Upper lobe of left lung (tissue), 6 donors: ENCODE measurements around the gene NUBP1. TPM values are rescaled to one million over a fixed set of nuclear protein-coding genes. Genes with fewer than 3 reads are reported as not detected.

Source experiments
- ATAC-seq, 2 donors: fragments of 200-7000 bp; cut with Tn5 transposase; one replicate each; pipeline ENCODE4 v1.9.1; 2022; ENCODE audit warnings: mild to moderate bottlenecking in 2 of 2, moderate library complexity in 2 of 2; ENCODE audit not compliant: low FRiP score in 2 of 2
- DNase-seq, 2 donors: peaks; one replicate each; pipeline ENCODE4 v3.0.0-alpha.2; 2019 to 2020
- H3K27ac ChIP-seq, 4 donors: fragments of 200-600 bp; sonication (generic); one replicate each; pipeline ENCODE4 v1.5.1; 2016 to 2019
- H3K27me3 ChIP-seq, 4 donors: fragments of 200-600 bp; sonication (generic); one replicate each; pipeline ENCODE4 v1.5.1; 2017 to 2019
- H3K36me3 ChIP-seq, 4 donors: fragments of 200-600 bp; sonication (generic); one replicate each; pipeline ENCODE4 v1.5.1; 2016 to 2019
- H3K4me1 ChIP-seq, 4 donors: fragments of 200-600 bp; sonication (generic); one replicate each; pipeline ENCODE4 v1.5.1; 2018 to 2019
- H3K4me3 ChIP-seq, 4 donors: fragments of 200-600 bp; sonication (generic); one replicate each; pipeline ENCODE4 v1.5.1; 2017 to 2019; ENCODE audit warnings: mild to moderate bottlenecking in 2 of 4, moderate library complexity in 1 of 4
- H3K9me3 ChIP-seq, 4 donors: fragments of 200-600 bp; sonication (generic); one replicate each; pipeline ENCODE4 v1.5.1; 2018 to 2019
- EP300 ChIP-seq, 4 donors: sonication (generic); formaldehyde crosslinking; IDR thresholded peaks; one replicate each; pipeline ENCODE4 v1.5.1; 2017; ENCODE audit warnings: antibody characterized with exemption in 4 of 4, control low read depth in 2 of 4
- POLR2A ChIP-seq, 4 donors: fragments of 450-650 bp; IDR thresholded peaks; one replicate each; pipeline ENCODE4 v1.5.1; 2016 to 2017; ENCODE audit warnings: antibody characterized with exemption in 4 of 4, mild to moderate bottlenecking in 2 of 4
- POLR2AphosphoS5 ChIP-seq, 2 donors: sonication (generic); formaldehyde crosslinking; IDR thresholded peaks; one replicate each; pipeline ENCODE4 v1.5.1; 2017; ENCODE audit warnings: antibody characterized with exemption in 2 of 2
- WGBS, 2 donors: methylation state at CpG; one replicate each; pipeline ENCODE4 v1.1.5; 2017 to 2018; 5-methylcytosine and 5-hydroxymethylcytosine counted together
- small RNA-seq, 4 donors: library from RNA; depleted of rRNA; stranded (forward); fragments of <200 nt; gene quantifications; one replicate each; pipeline ENCODE3, GENCODE V24; 2016
- total RNA-seq, 6 donors: library from RNA; depleted of rRNA in 4 of 6; stranded (reverse); fragments of >200 nt in 4 of 6; gene quantifications; one replicate each; pipeline versions ENCODE4 v1.1.0 to v1.2.1, GENCODE V29; 2016 to 2021
- TF ChIP-seq, protein P1 (sequence below), 6 experiments: fragments of 450-650 bp in 4 of 6; fragments of 200-600 bp in 2 of 6; sonication (generic) in 2 of 6; IDR thresholded peaks; one replicate each; pipeline ENCODE4 v1.5.1; 2016 to 2019; ENCODE audit warnings: antibody characterized with exemption in 6 of 6
- donor health status: DM: no; HTN: no; CAD: no; lungs with moderate emphysema.
- donor health status: DM: no; HTN: yes; CAD: no; lungs with severe emphysema.

The NUBP1 gene
- total RNA-seq, 6 donors from 2014 or later: 16.8 to 40.3 (median 34.6) TPM

GRCh38 chr16:10813099-10813455 lies 69.4 kb downstream of the NUBP1 start:
- TF ChIP-seq EP300 (IDR thresholded peaks at IDR 0.05): no peak
- Histone ChIP-seq H3K4me1 (peaks cover 0 to 9% (median 2%) of the 10 kb centered on the region in 4 donors), H3K36me3 (no peaks in the 10 kb centered on the region), H3K4me3 (no peak overlapping the region), H3K27me3 (no peaks in the 10 kb centered on the region), H3K9me3 (no peaks in the 10 kb centered on the region), H3K27ac (no peak overlapping the region)
- DNase-seq: no peak
- ATAC-seq: no peak
- 76 to 83% methylated on average over 4 of the region's 4 CpGs for WGBS, 2 donors

GRCh38 chr16:10817514-10817913 lies 73.9 kb downstream of the NUBP1 start:
- Histone ChIP-seq H3K4me3 (no peak overlapping the region), H3K36me3 (no peaks in the 10 kb centered on the region), H3K9me3 (no peaks in the 10 kb centered on the region), H3K27me3 (no peaks in the 10 kb centered on the region), H3K4me1 (peaks cover 0 to 4% (median under 1%) of the 10 kb centered on the region in 4 donors), H3K27ac (no peak overlapping the region)
- 100% methylated on average over 1 of the region's 1 CpG for WGBS, 2 donors
- ATAC-seq (no peak), DNase-seq (no peak)
- no peak for TF ChIP-seq EP300 (IDR thresholded peaks at IDR 0.05)
- TF ChIP-seq POLR2A (IDR thresholded peaks at IDR 0.05): no peak
- no peak for TF ChIP-seq POLR2AphosphoS5 (IDR thresholded peaks at IDR 0.05)
- TF ChIP-seq, protein P1, sequence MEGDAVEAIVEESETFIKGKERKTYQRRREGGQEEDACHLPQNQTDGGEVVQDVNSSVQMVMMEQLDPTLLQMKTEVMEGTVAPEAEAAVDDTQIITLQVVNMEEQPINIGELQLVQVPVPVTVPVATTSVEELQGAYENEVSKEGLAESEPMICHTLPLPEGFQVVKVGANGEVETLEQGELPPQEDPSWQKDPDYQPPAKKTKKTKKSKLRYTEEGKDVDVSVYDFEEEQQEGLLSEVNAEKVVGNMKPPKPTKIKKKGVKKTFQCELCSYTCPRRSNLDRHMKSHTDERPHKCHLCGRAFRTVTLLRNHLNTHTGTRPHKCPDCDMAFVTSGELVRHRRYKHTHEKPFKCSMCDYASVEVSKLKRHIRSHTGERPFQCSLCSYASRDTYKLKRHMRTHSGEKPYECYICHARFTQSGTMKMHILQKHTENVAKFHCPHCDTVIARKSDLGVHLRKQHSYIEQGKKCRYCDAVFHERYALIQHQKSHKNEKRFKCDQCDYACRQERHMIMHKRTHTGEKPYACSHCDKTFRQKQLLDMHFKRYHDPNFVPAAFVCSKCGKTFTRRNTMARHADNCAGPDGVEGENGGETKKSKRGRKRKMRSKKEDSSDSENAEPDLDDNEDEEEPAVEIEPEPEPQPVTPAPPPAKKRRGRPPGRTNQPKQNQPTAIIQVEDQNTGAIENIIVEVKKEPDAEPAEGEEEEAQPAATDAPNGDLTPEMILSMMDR (IDR thresholded peaks at IDR 0.05): no peak

- DNase-seq (peak in 1 of 2 donors; percentile 84), ATAC-seq (no peak)
- no peaks in the 10 kb centered on the region for H3K36me3 ChIP-seq
- TF ChIP-seq, protein P1 (IDR thresholded peaks at IDR 0.05): no peak
- no peak for TF ChIP-seq POLR2AphosphoS5 (IDR thresholded peaks at IDR 0.05)
- no peak for TF ChIP-seq EP300 (IDR thresholded peaks at IDR 0.05)
- no peak for TF ChIP-seq POLR2A (IDR thresholded peaks at IDR 0.05)
- H3K4me3 ChIP-seq: peak within 1 kb of the TSS in 3 of 4 donors; percentile 8 to 32 (median 30)
- 63 to 65% methylated on average over 39 to 54 of the region's 64 CpGs for WGBS, 2 donors
- no peak within 1 kb of the TSS for H3K27ac ChIP-seq
- H3K27me3 ChIP-seq: no peaks in the 10 kb centered on the region
- no peaks in the 10 kb centered on the region for H3K4me1 ChIP-seq
- H3K9me3 ChIP-seq: no peaks in the 10 kb centered on the region
Measured at GRCh38 chr16:10817963-10818941, 74.6 kb downstream of the NUBP1 start, which contains the start of gene TVP23A. Gene TVP23A, minus strand, starts transcription at chr16:10818794. Its CDS starts 301 bp downstream, at chr16:10818493.

Small RNA genes lying within 50 kb of the gene (small RNA-seq; reads per million reads assigned to genes)
- 0 reads per million in 4 donors for gene MTND4LP24
- 0 reads per million in 4 donors for gene MTND6P33

Other genes with a start within 250 kb of the NUBP1 start
- gene EMP2, start 163.2 kb upstream of the NUBP1 start, total RNA-seq: 1,000 to 10,000 TPM in 1 of 6 donors, 100 to 1,000 TPM in 5; 261 to 1,020 (median 640) TPM
- 1 to 10 TPM in 1 of 6 donors, under 1 TPM in 2, not detected in 3; 0.20 to 2.1 (median 0.44) TPM for gene TEKT5, start 48.9 kb upstream of the NUBP1 start, total RNA-seq
- gene TVP23A, start 75.0 kb downstream of the NUBP1 start, total RNA-seq: 1 to 10 TPM in 1 of 6 donors, under 1 TPM in 3, not detected in 2; 0.20 to 2.3 (median 0.61) TPM
- gene CIITA, start 133.4 kb downstream of the NUBP1 start, total RNA-seq: 100 to 1,000 TPM in 2 of 6 donors, 10 to 100 TPM in 4; 27.2 to 145 (median 83.2) TPM
- 10 to 100 TPM; 28.4 to 87.0 (median 55.1) TPM for gene DEXI, start 198.6 kb downstream of the NUBP1 start, total RNA-seq
- 10 to 100 TPM; 33.3 to 85.9 (median 46.4) TPM for gene CLEC16A, start 200.7 kb downstream of the NUBP1 start, total RNA-seq